ENCODE data around the gene KCNA3. TPM values are rescaled to one million over a fixed set of nuclear protein-coding genes. Genes with fewer than 3 reads are reported as not detected.

KCNA3 gene
- polyA plus RNA-seq (ENCODE audit: insufficient read depth in 1 of 5, insufficient read length in 5 of 5, low replicate concordance in 1 of 5): 1 to 10 TPM in 2 of 5 donors, under 1 TPM in 3; 0.53 to 1.5 (median 0.89) TPM
- long read RNA-seq, donor 1, transcript KCNA3-201 (1 exons, 2,569 nt): major isoform, 7 of 7 reads
- long read RNA-seq, donor 1, partial matches to known transcripts: 0 of 7 reads
- long read RNA-seq, donor 1, other reads (novel, unspliced or antisense): 0 of 7 reads
- long read RNA-seq, donor 2: 0 reads
- long read RNA-seq, donor 3, partial matches to known transcripts: 0 of 3 reads
- long read RNA-seq, donor 3, other reads (novel, unspliced or antisense): 0 of 3 reads
- long read RNA-seq, donor 4, partial matches to known transcripts: 0 of 2 reads
- long read RNA-seq, donor 4, other reads (novel, unspliced or antisense): 0 of 2 reads
- long read RNA-seq, donor 5: 0 reads
- long read RNA-seq, donor 6, partial matches to known transcripts: 0 of 1 reads
- long read RNA-seq, donor 6, other reads (novel, unspliced or antisense): 0 of 1 reads
- long read RNA-seq, donor 7, partial matches to known transcripts: 0 of 3 reads
- long read RNA-seq, donor 7, other reads (novel, unspliced or antisense): 0 of 3 reads
- long read RNA-seq, donor 8: 0 reads

GRCh38 chr1:110674337-110675059, at the start of gene KCNA3:
Gene KCNA3 (minus strand): TSS chr1:110674940. CDS start chr1:110674809, 131 bp downstream.
- DNase-seq: peak; percentile 40 to 46

GRCh38 chr1:110722807-110723206, 48.1 kb upstream of the KCNA3 start:
- DNase-seq: no peak

GRCh38 chr1:110719908-110720307, 45.2 kb upstream of the KCNA3 start:
- no peak for DNase-seq

GRCh38 chr1:110718452-110718851, 43.7 kb upstream of the KCNA3 start:
- DNase-seq: no peak

- DNase-seq: no peak
Measured at GRCh38 chr1:110717179-110717578, 42.4 kb upstream of the KCNA3 start.

- no peak for DNase-seq
Measured at GRCh38 chr1:110714374-110714995, 39.7 kb upstream of the KCNA3 start.

- no peak for DNase-seq
Measured at GRCh38 chr1:110713221-110713620, 38.5 kb upstream of the KCNA3 start.

GRCh38 chr1:110710314-110710713, 35.6 kb upstream of the KCNA3 start:
- no peak for DNase-seq

GRCh38 chr1:110708974-110709440, 34.3 kb upstream of the KCNA3 start:
- no peak for DNase-seq

GRCh38 chr1:110707232-110707631, 32.5 kb upstream of the KCNA3 start:
- no peak for DNase-seq

GRCh38 chr1:110706621-110707020, 31.9 kb upstream of the KCNA3 start:
- no peak for DNase-seq

- DNase-seq: no peak
Measured at GRCh38 chr1:110702260-110702659, 27.5 kb upstream of the KCNA3 start.

- DNase-seq: no peak
Measured at GRCh38 chr1:110700767-110701166, 26.0 kb upstream of the KCNA3 start.

- no peak for DNase-seq
Measured at GRCh38 chr1:110697606-110698005, 22.9 kb upstream of the KCNA3 start.

- DNase-seq: no peak
Measured at GRCh38 chr1:110696818-110697217, 22.1 kb upstream of the KCNA3 start.

- DNase-seq: no peak
Measured at GRCh38 chr1:110690709-110691365, 16.1 kb upstream of the KCNA3 start.

GRCh38 chr1:110689868-110690267, 15.1 kb upstream of the KCNA3 start:
- no peak for DNase-seq

- DNase-seq: no peak
Measured at GRCh38 chr1:110688514-110688913, 13.8 kb upstream of the KCNA3 start.

GRCh38 chr1:110687250-110687649, 12.5 kb upstream of the KCNA3 start:
- no peak for DNase-seq

GRCh38 chr1:110686188-110686587, 11.4 kb upstream of the KCNA3 start:
- DNase-seq: no peak

- no peak for DNase-seq
Measured at GRCh38 chr1:110684491-110684890, 9.8 kb upstream of the KCNA3 start.

- no peak for DNase-seq
Measured at GRCh38 chr1:110682898-110683297, 8.2 kb upstream of the KCNA3 start.
